K562 (cell line): ENCODE measurements around the gene ADGRB2. TPM values are rescaled to one million over a fixed set of nuclear protein-coding genes. Genes with fewer than 3 reads are reported as not detected.

Experiments
- ELF2 ChIP-seq: fragments of 250-450 bp; sonication (Bioruptor Pico); IDR thresholded peaks from 2 replicates; pipeline ENCODE4 v1.5.0; 2021; ENCODE audit warnings: mild to moderate bottlenecking
- EP300 ChIP-seq: IDR thresholded peaks from 2 replicates; pipeline ENCODE4 v1.6.1; 2012; ENCODE audit warnings: low read length, improper control_type of control experiment
- ETV1 ChIP-seq: fragments of 450-650 bp; conservative IDR thresholded peaks from 2 replicates; pipeline ENCODE4 v1.6.1; 2016; ENCODE audit warnings: missing genetic modification characterization, control low read depth, low read depth, missing compliant biosample characterization
- FOXP1 ChIP-seq: sonication (generic); formaldehyde crosslinking; IDR thresholded peaks from 2 replicates; pipeline ENCODE4 v1.8.0; 2022; ENCODE audit warnings: mild to moderate bottlenecking, missing genetic modification reagents
- KLF6 ChIP-seq: fragments of 250-450 bp; sonication (Bioruptor Pico); IDR thresholded peaks from 2 replicates; pipeline ENCODE4 v1.4.0; 2020; ENCODE audit warnings: mild to moderate bottlenecking, moderate library complexity, borderline replicate concordance
- NCOR1 ChIP-seq: fragments of 450-650 bp; IDR thresholded peaks from 2 replicates; pipeline ENCODE4 v1.6.1; 2016; ENCODE audit warnings: mild to moderate bottlenecking, moderate library complexity
- PYGO2 ChIP-seq: fragments of 450-650 bp; IDR thresholded peaks from 2 replicates; pipeline ENCODE4 v1.6.1; 2016; ENCODE audit warnings: mild to moderate bottlenecking, missing genetic modification characterization, moderate library complexity, missing compliant biosample characterization
- RNF2 ChIP-seq: sonication (generic); IDR thresholded peaks from 2 replicates; pipeline ENCODE4 v1.6.1; 2016
- TAF7 ChIP-seq: fragments of 450-650 bp; IDR thresholded peaks from 2 replicates; pipeline ENCODE4 v1.6.1; 2016; ENCODE audit warnings: missing genetic modification characterization, missing compliant biosample characterization
- ZFP36 ChIP-seq: fragments of 150-350 bp; IDR thresholded peaks from 2 replicates; pipeline ENCODE4 v1.6.1; 2018; ENCODE audit warnings: low read length, low read depth; ENCODE audit not compliant: partially characterized antibody
- ZNF696 ChIP-seq: fragments of 250-450 bp; sonication (Bioruptor Pico); conservative IDR thresholded peaks from 2 replicates; pipeline ENCODE4 v1.4.0; 2020; ENCODE audit warnings: mild to moderate bottlenecking, moderate library complexity
- ZNF76 ChIP-seq: fragments of 250-450 bp; sonication (Bioruptor Pico); IDR thresholded peaks from 2 replicates; pipeline ENCODE4 v1.4.0; 2020; ENCODE audit warnings: mild to moderate bottlenecking, moderate library complexity, borderline replicate concordance
- ZNF780A ChIP-seq: fragments of 250-450 bp; sonication (Bioruptor Pico); IDR thresholded peaks from 2 replicates; pipeline ENCODE4 v1.5.0; 2021; ENCODE audit warnings: mild to moderate bottlenecking
- polyA plus RNA-seq, 8 experiments: library from polyadenylated mRNA; depleted of rRNA in 4 of 8; stranded (reverse) in 5 of 8; unstranded in 3 of 8; fragments of >200 nt; fragmentation: Nextera tagmentation in 2 of 8; fragmentation: Illumina TruSeq in 1 of 8; extraction: Ambion mirVana in 2 of 8; extraction: Trizol in 1 of 8; gene quantifications; 2 replicates each; pipeline versions ENCODE4 v1.2.1 to v1.2.3, GENCODE V29; 2011 to 2014; ENCODE audit warnings: inconsistent platforms in 1 of 8, missing spikeins in 1 of 8
- total RNA-seq, 7 experiments: library from RNA; depleted of rRNA in 6 of 7; stranded (reverse); fragments of >200 nt in 6 of 7; fragmentation: Illumina TruSeq in 2 of 7; extraction: Trizol in 2 of 7; gene quantifications; 2 replicates each; pipeline versions ENCODE4 v1.2.1 to v1.2.3, GENCODE V29; 2011 to 2021; ENCODE audit warnings: low replicate concordance in 1 of 7
- TF ChIP-seq, protein P1 (sequence below): conservative IDR thresholded peaks from 2 replicates; pipeline ENCODE4 v1.6.1; 2011; ENCODE audit warnings: low read depth, mild to moderate bottlenecking, low read length; ENCODE audit not compliant: control insufficient read depth
- TF ChIP-seq, protein P2 (sequence below), 2 experiments: fragments of 450-650 bp; IDR thresholded peaks; 2 replicates each; pipeline ENCODE4 v1.6.1; 2016; ENCODE audit warnings: mild to moderate bottlenecking in 2 of 2, borderline replicate concordance in 1 of 2, low read depth in 1 of 2, moderate library complexity in 1 of 2
- TF ChIP-seq, protein P3 (sequence below): fragments of 250-450 bp; sonication (Bioruptor Pico); IDR thresholded peaks from 2 replicates; pipeline ENCODE4 v1.4.0; 2020
- TF ChIP-seq, protein P4 (sequence below): fragments of 250-450 bp; sonication (Bioruptor Pico); IDR thresholded peaks from 2 replicates; pipeline ENCODE4 v1.5.0; 2021

ADGRB2 gene
- total and polyA plus RNA-seq, 9 of the 15 experiments (the other 6 are each of a cell fraction or from before 2014, with no cell fraction given) = 0.04 to 0.23 (median 0.20) TPM; not detected in 2

DNA sequence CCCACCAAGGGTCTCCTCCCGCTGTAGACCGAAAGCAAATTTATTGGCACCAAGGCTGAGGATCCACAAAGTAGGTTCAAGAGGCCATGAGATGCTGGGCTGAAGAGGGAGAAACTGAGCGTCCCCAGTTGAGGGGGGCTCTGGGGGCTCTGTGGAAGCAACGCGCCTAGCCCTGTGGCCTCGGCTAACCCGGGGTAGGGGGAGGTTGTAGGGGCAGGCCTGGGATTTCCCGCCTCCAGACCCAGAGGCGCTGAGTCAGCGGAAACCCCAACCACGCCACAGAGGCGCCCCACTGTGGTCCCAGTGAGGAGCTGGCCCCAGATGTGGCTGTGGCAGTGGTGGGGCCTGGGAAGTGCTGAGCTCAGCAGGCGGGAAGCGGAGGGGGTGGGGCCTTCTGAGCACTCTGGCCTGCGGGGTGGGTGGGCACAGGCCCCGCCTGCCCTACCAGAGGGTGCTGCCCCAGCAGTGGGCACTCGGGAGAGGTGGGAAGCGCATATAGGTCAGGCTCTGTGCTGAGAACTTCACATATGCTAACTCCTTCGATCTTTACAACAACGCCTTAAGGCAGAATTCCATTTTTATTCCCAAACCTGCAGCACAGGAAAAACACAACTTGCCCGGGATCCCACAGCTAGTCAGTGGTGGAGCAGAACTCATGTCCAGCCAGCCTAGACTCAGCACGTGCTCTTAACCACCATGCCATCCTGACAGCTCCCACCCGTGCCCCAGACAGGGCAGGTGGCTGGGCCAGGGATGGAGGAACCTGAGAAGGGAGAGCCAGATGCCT, 58.9 kb downstream of the ADGRB2 start (continued):
- peak; percentile 35; the same call in 1 of the 2 replicates for TF ChIP-seq EP300
- TF ChIP-seq, protein P1, sequence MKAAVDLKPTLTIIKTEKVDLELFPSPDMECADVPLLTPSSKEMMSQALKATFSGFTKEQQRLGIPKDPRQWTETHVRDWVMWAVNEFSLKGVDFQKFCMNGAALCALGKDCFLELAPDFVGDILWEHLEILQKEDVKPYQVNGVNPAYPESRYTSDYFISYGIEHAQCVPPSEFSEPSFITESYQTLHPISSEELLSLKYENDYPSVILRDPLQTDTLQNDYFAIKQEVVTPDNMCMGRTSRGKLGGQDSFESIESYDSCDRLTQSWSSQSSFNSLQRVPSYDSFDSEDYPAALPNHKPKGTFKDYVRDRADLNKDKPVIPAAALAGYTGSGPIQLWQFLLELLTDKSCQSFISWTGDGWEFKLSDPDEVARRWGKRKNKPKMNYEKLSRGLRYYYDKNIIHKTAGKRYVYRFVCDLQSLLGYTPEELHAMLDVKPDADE = peak; percentile 81; the same call in 1 of the 2 replicates
- TF ChIP-seq ETV1 = peak; percentile 84
- no peak for TF ChIP-seq ELF2 (CRISPR knock-in tag)
- TF ChIP-seq RNF2 = peak; percentile 46; the same call in 1 of the 2 replicates
- TF ChIP-seq, protein P2, sequence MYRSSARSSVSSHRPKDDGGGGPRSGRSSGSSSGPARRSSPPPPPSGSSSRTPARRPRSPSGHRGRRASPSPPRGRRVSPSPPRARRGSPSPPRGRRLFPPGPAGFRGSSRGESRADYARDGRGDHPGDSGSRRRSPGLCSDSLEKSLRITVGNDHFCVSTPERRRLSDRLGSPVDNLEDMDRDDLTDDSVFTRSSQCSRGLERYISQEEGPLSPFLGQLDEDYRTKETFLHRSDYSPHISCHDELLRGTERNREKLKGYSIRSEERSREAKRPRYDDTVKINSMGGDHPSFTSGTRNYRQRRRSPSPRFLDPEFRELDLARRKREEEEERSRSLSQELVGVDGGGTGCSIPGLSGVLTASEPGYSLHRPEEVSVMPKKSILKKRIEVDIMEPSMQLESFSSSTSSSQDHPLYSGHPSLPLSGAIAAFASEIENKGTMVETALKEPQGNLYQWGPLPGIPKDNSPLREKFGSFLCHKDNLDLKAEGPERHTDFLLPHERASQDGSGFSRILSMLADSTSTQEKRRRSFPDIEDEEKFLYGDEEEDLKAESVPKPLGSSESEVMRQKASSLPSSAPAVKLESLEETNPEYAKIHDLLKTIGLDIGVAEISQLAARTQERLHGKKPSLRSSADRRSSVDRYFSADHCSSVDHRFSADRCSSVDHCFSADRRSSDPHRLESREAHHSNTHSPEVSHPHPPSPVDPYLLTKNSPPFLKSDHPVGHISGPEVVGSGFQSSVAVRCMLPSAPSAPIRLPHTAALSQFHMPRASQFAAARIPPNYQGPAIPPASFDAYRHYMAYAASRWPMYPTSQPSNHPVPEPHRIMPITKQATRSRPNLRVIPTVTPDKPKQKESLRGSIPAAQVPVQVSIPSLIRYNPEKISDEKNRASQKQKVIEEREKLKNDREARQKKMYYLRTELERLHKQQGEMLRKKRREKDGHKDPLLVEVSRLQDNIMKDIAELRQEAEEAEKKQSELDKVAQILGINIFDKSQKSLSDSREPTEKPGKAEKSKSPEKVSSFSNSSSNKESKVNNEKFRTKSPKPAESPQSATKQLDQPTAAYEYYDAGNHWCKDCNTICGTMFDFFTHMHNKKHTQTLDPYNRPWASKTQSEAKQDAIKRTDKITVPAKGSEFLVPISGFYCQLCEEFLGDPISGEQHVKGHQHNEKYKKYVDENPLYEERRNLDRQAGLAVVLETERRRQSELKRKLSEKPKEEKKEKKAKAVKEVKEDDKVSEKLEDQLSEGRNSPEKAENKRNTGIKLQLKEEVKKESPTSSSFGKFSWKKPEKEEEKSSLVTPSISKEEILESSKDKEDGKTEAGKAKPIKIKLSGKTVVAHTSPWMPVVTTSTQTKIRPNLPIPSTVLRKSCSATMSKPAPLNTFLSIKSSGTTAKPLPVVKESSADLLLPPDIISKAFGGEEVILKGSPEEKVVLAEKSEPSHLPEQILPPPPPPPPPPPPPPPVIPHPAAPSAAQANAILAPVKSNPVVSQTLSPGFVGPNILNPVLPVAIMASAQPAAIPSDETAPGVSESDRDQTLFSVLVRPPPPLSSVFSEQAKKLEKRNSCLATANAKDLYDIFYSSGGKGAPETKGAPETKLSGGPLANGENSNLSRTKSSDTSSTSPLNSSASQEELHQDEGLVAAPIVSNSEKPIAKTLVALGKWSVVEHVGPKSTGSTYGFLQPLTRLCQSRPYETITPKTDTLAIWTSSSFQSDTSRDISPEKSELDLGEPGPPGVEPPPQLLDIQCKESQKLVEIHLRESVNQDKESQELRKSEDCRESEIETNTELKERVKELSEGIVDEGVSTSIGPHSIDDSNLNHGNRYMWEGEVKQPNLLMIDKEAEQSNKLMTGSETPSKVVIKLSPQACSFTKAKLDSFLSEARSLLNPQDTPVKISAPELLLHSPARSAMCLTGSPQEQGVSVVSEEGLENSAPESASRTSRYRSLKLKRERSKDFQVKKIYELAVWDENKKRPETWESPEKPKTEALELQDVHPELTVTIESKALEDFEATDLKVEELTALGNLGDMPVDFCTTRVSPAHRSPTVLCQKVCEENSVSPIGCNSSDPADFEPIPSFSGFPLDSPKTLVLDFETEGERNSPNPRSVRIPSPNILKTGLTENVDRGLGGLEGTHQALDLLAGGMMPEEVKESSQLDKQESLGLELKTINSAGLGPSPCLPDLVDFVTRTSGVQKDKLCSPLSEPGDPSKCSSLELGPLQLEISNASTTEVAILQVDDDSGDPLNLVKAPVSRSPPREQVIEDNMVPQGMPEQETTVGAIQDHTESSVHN (IDR thresholded peaks at IDR 0.05; ENCODE audit: borderline replicate concordance in 1 of 2, low read depth in 1 of 2) = 0 out of 4 replicates have a peak, but pooled peaks of 1 of the 2 experiments have one; percentile 62
- TF ChIP-seq ZNF76 (CRISPR knock-in tag) = no peak
- TF ChIP-seq PYGO2 (tag) = no peak
- TF ChIP-seq, protein P3, sequence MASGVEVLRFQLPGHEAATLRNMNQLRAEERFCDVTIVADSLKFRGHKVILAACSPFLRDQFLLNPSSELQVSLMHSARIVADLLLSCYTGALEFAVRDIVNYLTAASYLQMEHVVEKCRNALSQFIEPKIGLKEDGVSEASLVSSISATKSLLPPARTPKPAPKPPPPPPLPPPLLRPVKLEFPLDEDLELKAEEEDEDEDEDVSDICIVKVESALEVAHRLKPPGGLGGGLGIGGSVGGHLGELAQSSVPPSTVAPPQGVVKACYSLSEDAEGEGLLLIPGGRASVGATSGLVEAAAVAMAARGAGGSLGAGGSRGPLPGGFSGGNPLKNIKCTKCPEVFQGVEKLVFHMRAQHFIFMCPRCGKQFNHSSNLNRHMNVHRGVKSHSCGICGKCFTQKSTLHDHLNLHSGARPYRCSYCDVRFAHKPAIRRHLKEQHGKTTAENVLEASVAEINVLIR = no peak
- no peak for TF ChIP-seq ZFP36
- TF ChIP-seq TAF7 (tag) = no peak
- TF ChIP-seq NCOR1 = peak; percentile 51; the same call in 1 of the 2 replicates
- no peak for TF ChIP-seq ZNF696 (CRISPR knock-in tag)
- no peak for TF ChIP-seq FOXP1 (CRISPR knock-in tag)
- TF ChIP-seq KLF6 = no peak
- TF ChIP-seq, protein P4, sequence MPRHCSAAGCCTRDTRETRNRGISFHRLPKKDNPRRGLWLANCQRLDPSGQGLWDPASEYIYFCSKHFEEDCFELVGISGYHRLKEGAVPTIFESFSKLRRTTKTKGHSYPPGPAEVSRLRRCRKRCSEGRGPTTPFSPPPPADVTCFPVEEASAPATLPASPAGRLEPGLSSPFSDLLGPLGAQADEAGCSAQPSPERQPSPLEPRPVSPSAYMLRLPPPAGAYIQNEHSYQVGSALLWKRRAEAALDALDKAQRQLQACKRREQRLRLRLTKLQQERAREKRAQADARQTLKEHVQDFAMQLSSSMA (CRISPR knock-in tag) = no peak
- TF ChIP-seq ZNF780A = no peak
